EH (cell line): ENCODE results near the gene BCL11B.
"Not testable (repeated sequence)": the region's sequence is repeated elsewhere in the genome, so short reads cannot be mapped to it uniquely, and the experiment has no call there.

Experiments
- DNase-seq: peaks from one replicate; pipeline ENCODE4 v3.0.0-alpha.2; 2015; ENCODE audit warnings: low read depth

Gene BCL11B

GRCh38 chr14:99199846-99200653 is 71.9 kb downstream of the BCL11B start:
- DNase-seq = no peak

GRCh38 chr14:99198746-99199502 is 73.1 kb downstream of the BCL11B start:
- no peak for DNase-seq

- DNase-seq = no peak
Observed at GRCh38 chr14:99196310-99196650, 75.7 kb downstream of the BCL11B start.

DNA sequence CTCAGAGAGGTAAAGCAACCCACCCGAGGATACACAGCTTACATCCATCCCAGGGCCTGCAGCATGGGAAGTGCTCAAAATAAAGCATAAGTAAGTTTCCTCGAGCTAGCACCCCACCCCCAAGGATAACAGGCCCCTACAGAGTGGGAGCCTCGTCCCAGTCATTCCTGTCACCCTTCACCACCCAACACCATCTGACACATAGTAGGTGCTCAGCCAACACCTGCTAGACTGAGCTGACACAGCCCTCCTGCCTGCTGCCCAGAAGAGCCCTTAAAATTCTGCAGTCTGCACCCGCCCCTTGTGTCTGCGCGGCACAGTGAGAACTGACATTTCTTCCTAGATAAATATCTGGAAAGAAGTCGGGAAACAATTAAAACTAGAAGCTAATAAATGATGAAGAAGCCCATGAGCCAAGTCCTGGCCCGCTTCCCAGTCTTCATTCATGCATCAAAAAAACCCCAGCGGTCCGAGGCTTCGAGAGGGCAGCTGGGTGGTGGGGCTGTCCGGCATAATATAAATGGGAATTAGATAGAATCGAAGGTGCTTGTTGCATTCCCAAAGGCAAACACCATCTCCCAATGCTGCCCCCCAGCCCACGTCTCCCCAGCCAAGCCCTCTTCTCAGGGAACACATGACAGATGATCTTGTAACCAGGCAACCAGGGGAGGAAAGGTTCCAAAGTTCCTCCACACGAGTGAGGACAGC is 76.2 kb downstream of the BCL11B start:
- DNase-seq = no peak

- DNase-seq = no peak
Observed at GRCh38 chr14:99194736-99195135, 77.3 kb downstream of the BCL11B start.

DNA sequence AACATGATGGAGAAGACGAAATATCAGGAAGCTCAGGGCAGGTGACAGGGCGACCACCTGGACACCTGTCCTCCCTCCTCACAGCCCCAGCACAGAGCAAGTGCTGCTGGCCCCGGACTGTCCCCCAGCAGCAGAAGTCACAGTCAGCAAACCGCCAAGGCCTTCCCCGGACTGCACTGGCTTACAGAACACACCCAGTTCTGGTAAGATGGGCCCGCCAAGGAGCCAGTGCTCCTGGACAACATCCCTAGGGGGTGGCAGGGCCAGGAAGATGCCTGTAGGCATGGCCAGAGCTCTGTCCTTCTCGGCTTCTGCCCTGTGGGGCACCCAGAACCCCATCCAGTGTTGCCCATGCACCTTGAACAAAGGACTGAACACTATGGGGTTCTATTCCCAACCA is 77.9 kb downstream of the BCL11B start:
- no peak for DNase-seq

- DNase-seq = no peak
Observed at GRCh38 chr14:99192830-99193229, 79.2 kb downstream of the BCL11B start.

- peak; percentile 41 for DNase-seq
Observed at GRCh38 chr14:99192028-99192621, 79.9 kb downstream of the BCL11B start.

- no peak for DNase-seq
Observed at GRCh38 chr14:99191395-99192027, 80.5 kb downstream of the BCL11B start.

- DNase-seq = no peak
Observed at GRCh38 chr14:99190696-99191394, 81.2 kb downstream of the BCL11B start.

GRCh38 chr14:99189201-99189801 is 82.7 kb downstream of the BCL11B start:
- no peak for DNase-seq

DNA sequence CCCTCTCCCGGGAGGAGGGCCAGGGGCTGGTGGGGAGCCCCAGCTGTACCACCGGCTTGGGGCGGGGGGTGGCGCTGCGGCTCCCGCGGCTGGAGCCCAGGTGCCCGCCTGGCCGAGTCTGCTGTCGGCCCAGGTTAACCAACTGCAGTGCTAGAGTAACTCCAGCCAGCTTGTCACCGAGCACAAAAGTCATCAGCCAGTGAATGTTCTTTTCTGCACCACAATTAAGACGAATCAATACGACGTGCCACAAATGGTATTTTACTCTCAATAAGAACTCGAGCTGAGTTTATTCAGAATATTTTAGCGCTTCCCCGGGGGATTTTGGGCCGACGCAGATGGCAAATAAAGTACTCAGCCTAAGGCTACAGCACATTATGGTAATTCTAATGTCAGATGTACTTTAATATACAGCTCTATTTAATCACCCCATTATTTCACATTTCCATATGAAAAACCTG is 83.2 kb downstream of the BCL11B start:
- no peak for DNase-seq

DNA sequence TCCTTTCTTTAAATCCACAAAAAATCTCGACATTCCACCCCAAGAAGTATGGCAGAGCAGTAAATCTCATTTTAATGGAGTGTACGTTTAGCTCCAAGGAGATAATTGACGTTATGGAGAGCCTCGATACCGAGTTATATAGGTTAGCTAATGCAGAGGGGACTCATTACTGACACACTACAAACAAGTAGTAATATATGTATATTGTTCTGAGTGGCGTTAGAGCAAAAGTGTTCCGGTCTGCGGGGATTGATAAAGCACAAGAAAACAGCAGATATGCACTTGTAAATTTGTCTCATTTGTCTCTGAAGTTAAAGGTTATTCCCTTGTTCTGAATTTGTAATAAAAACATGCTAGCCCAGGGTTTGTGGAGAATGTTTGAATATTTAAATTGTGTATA is 84.1 kb downstream of the BCL11B start:
- no peak for DNase-seq

DNA sequence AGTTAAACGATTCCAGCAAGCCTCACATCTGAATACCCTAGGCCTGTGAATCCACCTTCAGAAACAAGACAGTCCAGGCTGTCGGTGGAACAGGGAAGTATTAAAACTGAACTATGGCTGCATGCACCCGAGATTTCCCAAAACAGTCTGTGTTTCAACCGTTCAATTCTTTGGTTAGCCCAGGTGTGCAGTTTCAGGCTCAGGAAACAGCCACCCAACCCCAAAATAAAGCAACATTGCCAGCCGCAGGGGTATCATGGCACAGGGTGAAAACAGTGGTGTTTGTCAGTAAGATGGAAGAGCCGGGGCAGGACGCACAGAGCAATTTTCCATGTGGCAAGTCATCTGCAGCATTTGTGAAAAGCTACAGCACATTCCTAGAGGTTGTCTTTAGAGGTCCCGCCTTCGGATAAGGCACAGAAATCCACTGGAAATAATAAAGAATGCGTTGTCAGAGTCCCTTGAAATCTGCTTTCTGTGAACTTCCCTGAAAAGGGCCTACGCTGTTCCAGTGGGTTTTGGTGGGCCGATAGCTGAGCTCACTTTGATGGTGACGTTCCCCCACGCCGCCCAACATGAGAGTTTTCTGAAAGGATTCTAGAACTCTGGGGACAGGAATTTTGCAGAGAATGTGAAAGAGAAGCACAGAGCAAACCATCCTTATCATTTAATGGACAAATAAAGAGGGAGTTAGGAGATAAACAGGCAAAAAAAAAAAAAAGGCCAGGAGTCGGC is 84.9 kb downstream of the BCL11B start:
- DNase-seq = no peak

DNA sequence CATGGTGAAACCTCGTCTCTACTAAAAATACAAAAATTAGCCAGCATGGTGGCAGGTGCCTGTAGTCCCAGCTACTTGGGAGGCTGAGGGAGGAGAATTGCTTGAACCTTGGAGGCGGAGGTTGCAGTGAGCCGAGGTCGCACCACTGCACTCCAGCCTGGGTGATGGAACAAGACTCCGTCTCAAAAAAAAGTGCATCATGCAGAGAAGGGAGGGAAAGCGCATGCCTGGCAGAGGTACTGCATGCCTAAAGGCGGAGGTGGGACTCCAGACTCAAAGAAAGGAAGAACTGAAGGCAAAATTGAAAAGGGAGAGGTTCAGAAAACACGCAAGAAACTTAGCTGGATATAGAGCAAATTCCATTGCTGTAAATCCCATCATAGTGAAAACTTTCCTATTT is 85.7 kb downstream of the BCL11B start:
- not testable (repeated sequence) for DNase-seq

DNA sequence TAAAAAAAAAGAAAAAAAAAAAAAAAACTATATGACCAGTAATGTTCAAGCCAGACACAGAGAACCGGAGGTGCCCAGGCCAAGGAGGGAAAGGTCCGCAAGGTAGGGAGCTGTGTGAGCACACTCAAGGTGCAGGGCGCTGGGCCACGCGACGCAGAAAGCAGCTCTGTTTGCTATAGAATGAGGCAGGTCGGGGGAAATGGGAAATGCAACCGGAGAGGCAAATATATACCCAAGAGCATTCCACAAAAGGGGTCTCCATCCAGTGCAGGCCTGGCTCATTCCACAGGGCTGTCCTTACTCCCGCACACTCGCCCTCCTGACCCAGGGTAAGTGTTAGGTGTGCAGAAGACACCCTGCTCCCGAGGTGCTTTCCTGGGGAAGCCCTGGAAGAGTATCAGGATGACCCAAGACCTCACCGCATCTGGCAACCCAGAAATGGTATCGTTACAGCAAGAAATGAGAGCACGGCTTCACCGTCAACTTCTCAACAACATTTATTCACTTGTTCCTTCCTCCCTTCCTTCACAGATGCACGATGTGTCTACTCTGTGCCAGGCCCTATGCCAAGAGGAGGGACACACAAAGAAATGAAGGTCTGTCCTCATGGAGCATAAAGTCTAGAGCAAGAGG is 86.4 kb downstream of the BCL11B start:
- DNase-seq = no peak

DNA sequence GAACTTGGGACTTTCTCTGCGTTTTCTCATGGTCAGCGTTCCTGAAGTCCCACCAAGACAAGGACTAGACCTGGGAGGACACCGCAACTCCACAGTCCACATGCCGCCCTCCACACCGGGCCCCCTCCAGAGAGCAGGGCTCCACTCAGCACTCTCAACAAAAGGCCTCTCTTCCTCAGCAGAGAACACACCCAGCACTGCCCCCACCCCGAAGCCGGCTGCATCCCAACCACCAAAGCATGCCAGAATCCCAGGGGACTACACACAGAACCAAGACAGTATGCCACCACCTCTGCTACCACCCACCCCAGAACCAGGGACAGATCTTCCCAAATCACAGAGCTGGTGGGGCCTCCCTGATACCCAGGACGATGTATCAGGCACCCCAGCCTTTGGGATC is 88.3 kb downstream of the BCL11B start:
- no peak for DNase-seq

DNA sequence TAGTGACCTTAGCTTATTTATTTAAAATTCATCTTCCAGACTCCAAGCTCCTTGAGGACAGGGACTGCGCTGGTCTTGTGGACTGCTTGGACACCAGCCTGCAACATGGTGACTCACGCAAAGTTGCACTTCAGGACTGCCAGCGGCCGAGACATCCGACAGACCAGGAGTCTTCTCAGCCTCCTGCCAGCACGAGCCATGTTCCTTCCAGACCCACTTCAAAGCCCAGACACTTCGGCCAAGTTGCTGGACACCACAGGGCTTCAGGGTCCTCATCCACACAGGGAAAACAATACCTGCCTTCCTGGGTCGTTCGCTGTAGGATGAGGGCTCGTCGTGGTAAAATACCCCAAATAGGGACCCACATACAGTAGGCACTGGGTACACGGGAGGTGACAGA is 88.7 kb downstream of the BCL11B start:
- DNase-seq = no peak

DNA sequence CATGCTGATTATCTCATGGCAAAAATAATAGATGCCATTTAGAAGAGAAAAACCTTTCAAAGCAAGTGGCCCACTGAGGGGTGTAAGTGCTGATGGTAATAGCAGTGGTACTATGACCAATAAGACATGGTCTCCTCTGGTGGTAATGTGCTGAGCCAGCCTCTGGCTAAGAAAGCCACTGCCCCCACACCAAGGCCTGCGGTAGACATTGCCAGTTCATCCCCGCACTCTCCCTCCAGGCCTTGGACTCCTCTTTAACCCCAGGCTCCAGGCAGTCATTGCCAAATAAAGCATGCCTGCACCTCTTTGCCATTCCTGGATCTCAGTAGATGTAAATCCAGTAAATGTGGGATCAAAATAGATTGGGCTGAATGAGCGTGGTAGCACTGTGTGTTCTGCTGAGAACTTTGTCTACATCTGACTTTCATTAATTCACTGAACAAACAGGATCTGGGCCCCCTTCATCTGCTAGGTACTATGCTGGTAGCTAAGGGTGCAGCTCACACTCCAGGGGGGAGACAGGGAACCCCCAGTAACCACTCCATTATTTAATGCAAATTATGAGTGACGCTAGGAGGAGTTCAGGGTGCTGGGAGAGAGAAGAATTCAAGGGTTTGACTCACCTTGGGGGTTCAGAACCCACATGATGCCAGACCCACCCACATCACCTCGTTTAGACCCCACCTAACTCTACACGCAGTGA is 89.3 kb downstream of the BCL11B start:
- DNase-seq = no peak
